ENCODE measurements around the gene FRA10AC1. TPM values are rescaled to one million over a fixed set of nuclear protein-coding genes. Genes with fewer than 3 reads are reported as not detected.

FRA10AC1 gene, protein sequence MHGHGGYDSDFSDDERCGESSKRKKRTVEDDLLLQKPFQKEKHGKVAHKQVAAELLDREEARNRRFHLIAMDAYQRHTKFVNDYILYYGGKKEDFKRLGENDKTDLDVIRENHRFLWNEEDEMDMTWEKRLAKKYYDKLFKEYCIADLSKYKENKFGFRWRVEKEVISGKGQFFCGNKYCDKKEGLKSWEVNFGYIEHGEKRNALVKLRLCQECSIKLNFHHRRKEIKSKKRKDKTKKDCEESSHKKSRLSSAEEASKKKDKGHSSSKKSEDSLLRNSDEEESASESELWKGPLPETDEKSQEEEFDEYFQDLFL
- total RNA-seq (10 to 100 TPM in 1 of 2 experiments, 1 to 10 TPM in 1; 9.8 to 12.7 TPM), polyA plus RNA-seq (7.8 TPM)

GRCh38 chr10:93702210-93703001, at the start of gene FRA10AC1:
Gene FRA10AC1, minus strand, starts transcription at chr10:93702592. Its CDS starts 2,486 bp downstream, at chr10:93700106.
- H3K4me1 ChIP-seq (ENCODE audit: insufficient read depth, low read length): peaks cover 17% of the 10 kb centered on the region
- Mint-ChIP-seq H3K27me3 (no peaks in the 10 kb centered on the region), H3K9me3 (no peaks in the 10 kb centered on the region), H3K4me1 (peaks cover 17 to 31% (median 20%) of the 10 kb centered on the region in 3 donors), H3K27ac (no peak within 1 kb of the TSS), H3K4me3 (no peak within 1 kb of the TSS), H3K36me3 (peaks cover 0 to 13% (median 4%) of the 10 kb centered on the region in 3 donors)
- ChIA-PET POLR2A (interaction anchor here (0.6 kb wide), 2 partner anchors 20 to 55 kb away, joined by 5 to 8 read pairs; no protein-coding TSS in a partner anchor), CTCF (interaction anchor here (1.0 kb wide), 1 partner anchor 9 kb away, joined by 3 read pairs; no protein-coding TSS in a partner anchor)
- H3K4me3 ChIP-seq (ENCODE audit: low read length): peak within 1 kb of the TSS; percentile 96
- peak within 1 kb of the TSS; percentile 82 for H3K27ac ChIP-seq (ENCODE audit: low read depth, low read length)
- no peaks in the 10 kb centered on the region for H3K27me3 ChIP-seq (ENCODE audit: insufficient read depth, low read length, poor library complexity, severe bottlenecking)
- H3K36me3 ChIP-seq (ENCODE audit: insufficient read depth, low read length): peaks cover 10% of the 10 kb centered on the region
- no peaks in the 10 kb centered on the region for H3K9me3 ChIP-seq (ENCODE audit: low read length)
- DNase-seq: peak; percentile 78 to 93 (median 81)

GRCh38 chr10:93751832-93752231, 49.4 kb upstream of the FRA10AC1 start:
- ChIA-PET CTCF (no interaction called here), POLR2A (no interaction called here)
- no peaks in the 10 kb centered on the region for H3K27me3 ChIP-seq (ENCODE audit: insufficient read depth, low read length, poor library complexity, severe bottlenecking)
- peak in 1 of 5 donors; percentile 4 for DNase-seq
- peaks cover 6 to 10% (median 10%) of the 10 kb centered on the region in 3 donors for H3K4me1 Mint-ChIP-seq
- peaks cover 18 to 28% of the 10 kb centered on the region in 2 donors for H3K27me3 Mint-ChIP-seq
- H3K4me1 ChIP-seq (ENCODE audit: insufficient read depth, low read length): no peaks in the 10 kb centered on the region
- H3K27ac Mint-ChIP-seq: no peak overlapping the region
- no peaks in the 10 kb centered on the region for H3K9me3 Mint-ChIP-seq
- no peak overlapping the region for H3K27ac ChIP-seq (ENCODE audit: low read depth, low read length)
- no peaks in the 10 kb centered on the region for H3K36me3 Mint-ChIP-seq
- no peaks in the 10 kb centered on the region for H3K9me3 ChIP-seq (ENCODE audit: low read length)
- no peaks in the 10 kb centered on the region for H3K36me3 ChIP-seq (ENCODE audit: insufficient read depth, low read length)
- H3K4me3 ChIP-seq (ENCODE audit: low read length): no peak overlapping the region
- H3K4me3 Mint-ChIP-seq: peak overlapping the region in 6 of 7 donors; percentile 13 to 54 (median 49)

DNA sequence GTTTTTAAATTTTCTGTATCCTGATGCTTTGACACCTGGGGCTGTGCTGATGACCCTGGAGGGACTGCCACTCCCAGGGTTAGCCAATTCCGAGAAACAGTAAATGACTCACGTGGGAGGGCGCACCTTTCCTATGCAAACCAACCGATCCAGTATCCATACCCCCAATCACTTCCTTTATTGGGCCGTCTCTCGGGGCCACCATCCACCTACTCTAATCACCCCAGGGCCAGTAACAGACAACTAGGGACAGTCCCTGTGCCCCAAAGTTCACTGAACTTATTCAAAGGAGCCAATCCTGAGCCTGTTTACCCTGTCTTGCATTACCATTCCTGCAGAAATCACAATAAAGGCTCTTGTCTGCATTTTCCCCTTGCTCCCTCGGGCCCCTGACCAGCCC, 48.7 kb upstream of the FRA10AC1 start:
- no peaks in the 10 kb centered on the region for H3K36me3 Mint-ChIP-seq
- Histone ChIP-seq H3K27me3 (ENCODE audit: insufficient read depth, low read length, poor library complexity, severe bottlenecking) (no peaks in the 10 kb centered on the region), H3K9me3 (ENCODE audit: low read length) (no peaks in the 10 kb centered on the region), H3K36me3 (ENCODE audit: insufficient read depth, low read length) (no peaks in the 10 kb centered on the region), H3K27ac (ENCODE audit: low read depth, low read length) (no peak overlapping the region), H3K4me1 (ENCODE audit: insufficient read depth, low read length) (no peaks in the 10 kb centered on the region), H3K4me3 (ENCODE audit: low read length) (no peak overlapping the region)
- peaks cover 18 to 26% of the 10 kb centered on the region in 2 donors for H3K27me3 Mint-ChIP-seq
- DNase-seq: no peak
- H3K4me1 Mint-ChIP-seq: peaks cover 6 to 10% (median 10%) of the 10 kb centered on the region in 3 donors
- H3K27ac Mint-ChIP-seq: no peak overlapping the region
- H3K9me3 Mint-ChIP-seq: no peaks in the 10 kb centered on the region
- CTCF ChIA-PET: no interaction called here
- POLR2A ChIA-PET: interaction anchor here (0.5 kb wide), 1 partner anchor 686 kb away, joined by 5 read pairs; no protein-coding TSS in a partner anchor
- no peak overlapping the region for H3K4me3 Mint-ChIP-seq

DNA sequence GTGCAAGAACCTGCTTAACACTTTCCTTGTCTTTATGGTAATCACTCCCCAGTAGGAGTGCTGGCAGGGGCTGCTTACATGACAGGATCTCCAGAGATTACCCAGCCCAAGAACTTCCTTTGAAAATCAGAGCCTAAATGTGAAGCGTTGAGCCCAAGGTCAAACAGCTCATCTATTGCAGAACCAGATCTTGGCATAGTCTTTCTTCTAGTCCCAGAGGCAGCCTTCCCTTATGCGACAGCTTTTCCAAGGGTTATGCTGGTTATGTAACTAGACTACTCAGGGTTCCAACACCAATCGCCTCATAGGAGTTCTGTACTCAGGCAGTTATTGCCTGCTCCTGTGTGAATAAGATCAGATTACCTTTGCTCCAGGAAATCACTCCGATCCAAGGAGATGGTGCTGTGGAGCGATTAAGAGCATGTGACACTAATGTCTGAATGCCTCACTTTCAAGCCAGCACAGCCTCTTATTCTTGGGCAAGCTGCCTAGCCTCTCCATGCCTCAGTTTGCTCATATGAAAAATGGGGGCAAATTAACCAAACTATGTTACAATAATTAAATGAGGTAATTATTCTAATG, 46.9 kb upstream of the FRA10AC1 start:
- H3K4me1 Mint-ChIP-seq: peaks cover 6 to 10% (median 10%) of the 10 kb centered on the region in 3 donors
- H3K4me3 ChIP-seq (ENCODE audit: low read length): no peak overlapping the region
- no peaks in the 10 kb centered on the region for H3K27me3 ChIP-seq (ENCODE audit: insufficient read depth, low read length, poor library complexity, severe bottlenecking)
- no peaks in the 10 kb centered on the region for H3K36me3 ChIP-seq (ENCODE audit: insufficient read depth, low read length)
- H3K27ac ChIP-seq (ENCODE audit: low read depth, low read length): no peak overlapping the region
- ChIA-PET CTCF (interaction anchor here (0.8 kb wide), 1 partner anchor 48 kb away, joined by 4 read pairs; no protein-coding TSS in a partner anchor), POLR2A (no interaction called here)
- H3K9me3 Mint-ChIP-seq: no peaks in the 10 kb centered on the region
- H3K27me3 Mint-ChIP-seq: peaks cover 8 to 23% of the 10 kb centered on the region in 2 donors
- H3K9me3 ChIP-seq (ENCODE audit: low read length): no peaks in the 10 kb centered on the region
- no peaks in the 10 kb centered on the region for H3K36me3 Mint-ChIP-seq
- no peak overlapping the region for H3K4me3 Mint-ChIP-seq
- DNase-seq: no peak
- no peaks in the 10 kb centered on the region for H3K4me1 ChIP-seq (ENCODE audit: insufficient read depth, low read length)
- no peak overlapping the region for H3K27ac Mint-ChIP-seq

DNA sequence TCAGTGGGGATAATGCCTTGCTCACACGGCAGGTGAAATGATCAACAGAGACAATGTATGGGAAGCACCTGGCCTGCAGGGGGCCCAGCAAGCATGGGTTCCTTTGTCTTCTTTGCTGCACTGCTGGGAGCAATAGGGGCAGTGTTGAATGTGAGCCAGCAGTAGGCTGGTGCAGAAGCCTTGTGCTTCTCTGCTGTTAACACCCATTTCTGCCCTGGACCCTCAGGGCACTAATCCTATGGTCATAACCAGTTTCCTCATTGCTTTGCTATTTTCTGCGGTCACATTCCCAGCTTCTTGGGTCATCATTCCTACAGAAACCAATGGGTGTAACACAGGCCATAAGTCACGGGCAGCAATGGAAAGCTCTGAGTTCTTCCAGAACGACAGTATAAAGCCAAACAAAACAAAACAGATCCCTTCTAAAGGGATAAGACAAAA, 44.5 kb upstream of the FRA10AC1 start:
- Mint-ChIP-seq H3K27ac (no peak overlapping the region), H3K9me3 (no peaks in the 10 kb centered on the region), H3K4me1 (peaks cover 3 to 4% (median 4%) of the 10 kb centered on the region in 3 donors), H3K36me3 (no peaks in the 10 kb centered on the region), H3K27me3 (peaks cover 10 to 28% of the 10 kb centered on the region in 2 donors), H3K4me3 (no peak overlapping the region)
- CTCF ChIA-PET: no interaction called here
- Histone ChIP-seq H3K4me3 (ENCODE audit: low read length) (no peak overlapping the region), H3K27me3 (ENCODE audit: insufficient read depth, low read length, poor library complexity, severe bottlenecking) (no peaks in the 10 kb centered on the region), H3K27ac (ENCODE audit: low read depth, low read length) (no peak overlapping the region), H3K4me1 (ENCODE audit: insufficient read depth, low read length) (no peaks in the 10 kb centered on the region), H3K9me3 (ENCODE audit: low read length) (no peaks in the 10 kb centered on the region), H3K36me3 (ENCODE audit: insufficient read depth, low read length) (no peaks in the 10 kb centered on the region)
- no peak for DNase-seq
- POLR2A ChIA-PET: no interaction called here

DNA sequence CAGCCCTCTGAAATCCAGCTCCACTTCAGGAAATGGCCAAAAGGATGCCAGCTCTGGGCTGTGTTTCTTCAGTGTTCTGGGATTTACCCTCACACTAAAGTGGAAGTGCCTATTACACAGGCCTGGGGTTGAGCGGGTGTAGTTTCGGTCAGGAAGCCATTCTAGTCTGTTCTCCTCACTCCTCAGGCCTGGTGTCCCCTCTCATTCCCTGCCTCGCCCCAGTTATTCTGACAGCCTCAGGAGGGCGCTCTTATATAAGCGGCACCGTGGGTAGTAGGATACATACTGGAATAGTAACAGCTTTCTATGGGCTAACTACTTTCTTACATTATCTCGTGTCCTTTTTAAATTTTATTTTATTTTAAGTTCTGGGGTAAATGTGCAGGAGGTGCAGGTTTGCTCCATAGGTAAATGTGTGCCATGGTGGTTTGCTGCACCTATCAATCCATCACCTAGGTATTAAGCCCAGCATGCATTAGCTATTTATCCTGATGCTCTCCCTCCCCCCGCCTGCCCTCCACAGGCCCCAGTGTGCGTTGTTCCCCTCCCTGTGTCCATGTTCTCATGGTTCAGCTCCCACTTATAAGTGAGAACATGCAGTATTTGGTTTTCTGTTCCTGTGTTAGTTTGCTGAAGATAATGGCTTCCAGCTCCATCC, 43.1 kb upstream of the FRA10AC1 start:
- Mint-ChIP-seq H3K36me3 (no peaks in the 10 kb centered on the region), H3K9me3 (no peaks in the 10 kb centered on the region), H3K27ac (no peak overlapping the region), H3K4me1 (peaks cover 0 to 1% (median 0%) of the 10 kb centered on the region in 3 donors), H3K27me3 (peaks cover 4 to 20% of the 10 kb centered on the region in 2 donors), H3K4me3 (no peak overlapping the region)
- DNase-seq: no peak
- Histone ChIP-seq H3K9me3 (ENCODE audit: low read length) (no peaks in the 10 kb centered on the region), H3K36me3 (ENCODE audit: insufficient read depth, low read length) (no peaks in the 10 kb centered on the region), H3K27ac (ENCODE audit: low read depth, low read length) (no peak overlapping the region), H3K4me3 (ENCODE audit: low read length) (no peak overlapping the region), H3K27me3 (ENCODE audit: insufficient read depth, low read length, poor library complexity, severe bottlenecking) (no peaks in the 10 kb centered on the region), H3K4me1 (ENCODE audit: insufficient read depth, low read length) (no peaks in the 10 kb centered on the region)
- ChIA-PET CTCF (no interaction called here), POLR2A (no interaction called here)

- CTCF ChIA-PET: no interaction called here
- POLR2A ChIA-PET: no interaction called here
- Histone ChIP-seq H3K36me3 (ENCODE audit: insufficient read depth, low read length) (no peaks in the 10 kb centered on the region), H3K4me3 (ENCODE audit: low read length) (no peak overlapping the region), H3K9me3 (ENCODE audit: low read length) (no peaks in the 10 kb centered on the region), H3K4me1 (ENCODE audit: insufficient read depth, low read length) (no peaks in the 10 kb centered on the region), H3K27me3 (ENCODE audit: insufficient read depth, low read length, poor library complexity, severe bottlenecking) (no peaks in the 10 kb centered on the region), H3K27ac (ENCODE audit: low read depth, low read length) (no peak overlapping the region)
- Mint-ChIP-seq H3K4me1 (peaks cover 0 to 1% (median 0%) of the 10 kb centered on the region in 3 donors), H3K36me3 (no peaks in the 10 kb centered on the region), H3K4me3 (no peak overlapping the region), H3K27ac (peak overlapping the region in 1 of 8 donors; percentile 43), H3K27me3 (peaks cover 10 to 12% of the 10 kb centered on the region in 2 donors), H3K9me3 (no peaks in the 10 kb centered on the region)
- no peak for DNase-seq
Measured at GRCh38 chr10:93742633-93743349, 40.4 kb upstream of the FRA10AC1 start.

Data from CD8-positive, alpha-beta memory T cell (primary cell).